HG02642 (cell line): ENCODE data around the gene ME1.
"Not testable (repeated sequence)": the region's sequence is repeated elsewhere in the genome, so short reads cannot be mapped to it uniquely, and the experiment has no call there.

ENCODE experiments used
- ATAC-seq: cut with Tn5 transposase; IDR thresholded peaks from one replicate; pipeline ENCODE4 v1.9.1; 2021; ENCODE audit warnings: mild to moderate bottlenecking; ENCODE audit not compliant: unreplicated experiment, poor library complexity

ME1 gene

DNA sequence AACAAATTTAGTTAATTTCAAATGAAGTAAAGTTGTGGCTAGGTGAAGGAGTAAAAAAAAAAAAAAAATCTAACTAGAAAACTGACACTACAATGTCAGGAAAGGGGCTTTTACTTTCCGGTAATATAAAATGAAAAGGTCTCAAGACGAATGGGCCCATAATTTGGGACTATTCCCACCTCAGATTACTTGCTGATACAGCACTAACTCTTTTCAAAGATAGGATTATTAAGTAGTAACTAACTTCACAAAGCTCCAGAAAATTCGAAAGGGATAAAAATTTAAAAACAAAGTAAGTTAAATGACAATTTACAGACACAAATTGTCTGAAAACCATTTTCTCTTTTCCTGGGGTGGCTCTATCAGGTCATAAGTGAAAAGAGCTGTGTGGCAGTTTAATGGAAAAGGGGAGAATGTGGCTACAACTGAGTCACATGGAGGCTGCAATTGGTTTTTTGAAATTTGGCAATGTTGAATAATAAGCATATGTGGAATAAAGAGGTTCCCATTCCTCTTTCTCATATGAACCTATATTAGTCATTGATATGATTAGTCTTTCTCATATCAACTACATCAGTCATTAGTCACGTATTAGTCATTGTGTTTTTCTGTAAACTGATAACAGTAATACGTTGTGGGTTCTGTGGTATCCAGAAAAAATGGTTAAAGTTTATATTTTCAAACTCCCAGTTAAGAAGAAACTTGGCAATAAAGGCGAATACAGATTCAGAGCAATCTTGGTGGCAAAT lies 159.7 kb downstream of the ME1 start:
- no peak for ATAC-seq

DNA sequence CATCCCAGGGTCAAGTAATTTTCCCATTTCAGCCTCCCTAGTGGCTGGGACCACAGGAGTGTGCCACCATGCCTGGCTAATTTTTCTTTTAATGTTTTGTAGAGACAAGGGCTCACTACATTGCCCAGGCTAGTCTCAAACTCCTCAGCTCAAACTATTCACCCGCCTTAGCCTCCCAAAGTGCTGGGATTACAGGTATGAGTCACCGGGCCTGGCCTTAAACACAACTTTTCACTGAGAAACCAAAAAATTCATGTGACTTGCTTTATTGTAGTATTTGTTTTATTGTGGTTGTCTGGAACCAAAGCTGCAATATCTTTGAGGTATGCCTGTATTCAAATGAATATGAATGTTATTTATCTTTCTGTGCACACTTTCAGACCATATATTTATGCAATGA lies 165.5 kb downstream of the ME1 start:
- ATAC-seq: no peak

DNA sequence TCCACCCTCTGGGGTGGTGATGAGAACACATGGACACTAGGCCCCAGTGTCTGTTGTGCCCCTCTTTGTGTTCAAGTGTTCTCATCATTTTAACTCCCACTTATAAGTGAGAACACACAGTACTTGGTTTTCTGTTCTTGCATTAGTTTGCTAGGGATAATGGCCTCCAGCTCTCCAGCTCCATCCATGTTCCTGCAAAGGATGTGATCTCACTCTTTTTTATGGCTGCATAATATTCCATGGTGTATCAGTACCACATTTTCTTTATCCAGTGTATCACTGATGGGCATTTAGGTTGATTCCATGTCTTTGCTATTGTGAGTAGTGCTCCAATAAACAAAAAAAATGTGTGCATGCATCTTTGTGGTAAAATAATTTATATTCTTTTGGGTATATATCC lies 170.3 kb downstream of the ME1 start:
- ATAC-seq: no peak

DNA sequence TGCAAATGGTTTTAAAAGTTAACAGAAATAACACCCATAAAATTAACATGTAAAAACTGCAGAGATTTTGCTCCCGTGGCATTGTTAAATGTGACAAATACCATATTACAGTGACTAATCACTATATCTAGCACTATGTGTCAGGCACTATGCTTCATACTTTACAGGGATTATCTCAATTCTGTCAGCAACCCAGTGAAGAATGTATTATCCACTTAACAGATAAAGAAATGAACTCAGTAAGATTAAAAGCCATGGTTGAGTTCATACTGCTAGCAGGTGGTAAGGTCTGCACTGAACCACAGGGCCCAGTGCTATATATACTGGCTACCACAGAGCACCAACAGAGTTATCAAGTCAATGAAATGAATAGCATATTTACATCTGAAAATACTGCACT lies 172.3 kb downstream of the ME1 start:
- no peak for ATAC-seq

DNA sequence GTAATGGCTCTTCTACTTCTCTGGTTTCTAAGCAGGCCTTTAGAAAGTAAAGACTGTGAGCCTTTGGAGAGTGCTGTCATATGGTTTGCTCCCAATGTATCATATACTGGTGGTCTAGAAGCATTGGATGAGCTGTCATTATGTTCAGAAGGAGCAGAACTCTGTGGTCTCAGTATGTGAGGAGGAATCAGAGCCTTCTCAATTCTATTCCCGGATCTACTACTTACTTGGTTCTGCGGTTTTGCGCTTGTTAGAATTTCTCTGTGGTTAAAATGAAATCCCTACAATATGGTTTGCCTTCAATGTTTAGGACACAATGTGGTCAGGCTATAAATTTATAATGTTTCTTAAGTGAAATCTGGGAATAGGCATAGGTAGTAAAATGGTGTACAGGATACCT lies 173.1 kb downstream of the ME1 start:
- ATAC-seq: no peak

DNA sequence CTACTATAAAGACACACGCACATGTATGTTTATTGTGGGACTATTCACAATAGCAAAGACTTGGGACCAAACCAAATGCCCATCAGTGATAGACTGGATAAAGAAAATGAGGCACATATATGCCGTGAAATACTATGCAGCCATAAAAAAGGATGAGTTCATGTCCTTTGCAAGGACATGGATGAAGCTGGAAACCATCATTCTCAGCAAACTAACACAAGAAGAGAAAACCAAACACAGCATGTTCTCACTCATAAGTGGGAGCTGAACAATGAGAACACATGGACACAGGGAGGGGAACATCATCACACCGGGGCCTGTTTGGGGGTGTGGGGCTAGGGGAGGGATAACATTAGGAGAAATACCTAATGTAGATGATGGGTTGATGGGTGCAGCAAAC lies 174.1 kb downstream of the ME1 start:
- not testable (repeated sequence) for ATAC-seq

DNA sequence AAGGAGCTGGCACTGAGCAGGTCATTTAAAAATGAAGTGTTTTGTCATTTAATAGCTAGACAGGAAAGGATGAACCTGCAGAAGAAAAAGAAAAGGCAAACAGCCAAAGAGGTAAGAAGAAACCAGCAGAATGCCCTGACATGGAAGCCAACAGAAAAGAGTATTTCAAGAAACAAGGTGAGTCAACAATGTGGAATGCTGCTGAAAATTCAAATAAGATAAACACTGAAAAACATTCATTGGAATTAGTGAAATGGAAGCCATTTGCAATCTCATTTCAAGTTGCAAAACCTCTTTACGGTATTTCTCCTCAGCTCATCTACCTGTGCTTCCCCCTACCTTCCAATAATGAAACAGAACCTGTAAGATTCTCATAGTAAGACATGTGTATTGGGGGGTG lies 178.1 kb downstream of the ME1 start:
- ATAC-seq: no peak

DNA sequence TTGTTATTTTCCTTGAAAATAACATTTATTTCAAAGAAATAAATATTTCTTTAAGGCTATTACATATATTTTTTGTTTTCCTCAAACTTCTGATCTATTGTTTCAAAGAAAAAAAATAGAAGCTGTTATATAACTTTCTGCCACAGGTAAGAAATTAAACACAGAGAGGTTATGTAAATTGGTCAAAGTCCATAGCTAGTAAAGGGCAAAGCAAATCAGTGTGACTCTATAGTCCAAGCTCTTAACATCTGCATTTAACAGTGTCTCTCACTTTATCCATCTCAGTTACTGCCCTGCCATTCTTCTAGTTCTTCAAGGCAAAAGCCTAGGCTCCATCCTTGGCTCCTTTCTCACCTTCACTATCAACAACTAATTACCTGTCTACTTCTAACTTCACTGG lies 180.6 kb downstream of the ME1 start:
- no peak for ATAC-seq

DNA sequence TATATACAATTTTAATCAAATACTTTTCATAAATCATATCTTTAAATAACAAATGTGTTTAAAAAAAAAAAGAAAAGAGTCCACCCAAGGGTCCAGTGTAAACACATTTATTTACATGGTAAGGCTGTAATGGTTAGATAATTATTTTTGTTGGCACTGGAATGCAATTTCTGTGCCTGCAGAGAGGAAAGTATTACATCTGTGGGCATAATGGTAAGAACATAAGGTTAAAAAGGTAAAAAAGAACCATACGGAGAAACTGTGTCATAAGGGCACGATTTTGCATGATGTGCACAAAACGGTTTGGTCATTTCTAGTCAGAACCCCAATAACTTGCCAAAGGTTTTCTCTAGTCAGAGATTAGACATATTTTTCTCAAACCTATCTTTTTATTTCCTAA lies 183.4 kb downstream of the ME1 start:
- ATAC-seq: no peak

DNA sequence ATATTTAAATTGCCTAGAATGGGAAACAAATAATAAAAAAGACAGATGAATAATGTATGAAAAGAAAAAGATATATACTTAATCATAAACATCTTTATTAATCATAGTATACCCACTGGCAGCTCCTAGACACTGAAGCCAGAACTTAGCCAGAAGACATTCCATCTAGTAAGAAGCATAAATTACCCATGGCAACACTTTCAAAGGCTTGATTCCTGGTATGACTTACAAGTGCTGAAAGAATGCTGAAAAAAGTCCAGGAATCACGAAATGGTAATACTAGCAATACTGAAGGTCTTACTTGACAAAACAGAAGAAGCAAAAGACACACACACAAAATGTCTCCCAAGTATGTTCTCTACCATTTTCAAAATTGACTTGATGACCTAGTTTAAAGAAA lies 199.7 kb downstream of the ME1 start:
- no peak for ATAC-seq

DNA sequence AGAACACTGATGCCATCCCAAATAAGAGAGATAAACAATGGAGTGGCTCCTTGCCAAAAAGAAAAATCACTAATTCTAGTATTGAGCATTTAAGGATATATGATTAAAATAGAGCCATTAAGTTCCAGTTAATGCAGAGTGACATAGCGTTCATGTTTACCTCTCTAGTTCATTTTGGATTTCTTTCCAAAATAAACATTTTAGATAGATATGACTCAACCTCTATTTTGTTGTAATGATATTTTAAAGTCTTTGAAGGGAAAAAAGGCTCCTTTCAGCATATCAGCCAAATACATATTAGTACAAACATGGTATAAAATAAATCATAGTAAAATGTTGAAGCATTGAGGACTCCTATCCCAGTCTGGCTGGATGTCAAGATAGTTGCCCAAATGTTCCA lies 204.3 kb downstream of the ME1 start:
- no peak for ATAC-seq

DNA sequence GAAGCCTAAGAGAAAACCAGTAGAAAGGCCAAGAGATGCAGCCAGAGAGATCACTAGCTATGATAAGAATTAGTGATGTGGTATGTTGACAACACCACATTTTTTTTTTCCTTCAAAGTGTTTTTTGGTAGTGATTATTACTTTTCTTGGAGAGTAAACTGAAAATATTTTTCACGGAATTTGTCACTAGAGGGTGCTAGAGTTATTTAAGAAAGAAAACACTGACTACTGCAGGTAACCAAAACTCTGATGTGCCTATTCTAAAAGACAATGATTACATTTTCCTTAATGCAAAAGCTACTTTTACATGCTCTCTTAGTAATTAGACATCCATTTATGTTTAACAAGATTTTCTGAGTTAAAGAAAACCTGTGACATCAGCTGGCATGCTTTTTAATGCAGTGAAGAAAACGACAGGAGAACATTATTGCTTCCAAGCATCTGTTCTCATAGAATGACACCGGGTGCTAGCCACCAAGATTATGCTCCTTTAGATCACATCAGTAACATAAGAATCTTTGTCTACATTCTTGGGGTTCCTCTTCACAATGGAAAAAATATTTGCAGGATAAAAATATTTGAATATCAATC lies 208.9 kb downstream of the ME1 start:
- ATAC-seq: no peak

DNA sequence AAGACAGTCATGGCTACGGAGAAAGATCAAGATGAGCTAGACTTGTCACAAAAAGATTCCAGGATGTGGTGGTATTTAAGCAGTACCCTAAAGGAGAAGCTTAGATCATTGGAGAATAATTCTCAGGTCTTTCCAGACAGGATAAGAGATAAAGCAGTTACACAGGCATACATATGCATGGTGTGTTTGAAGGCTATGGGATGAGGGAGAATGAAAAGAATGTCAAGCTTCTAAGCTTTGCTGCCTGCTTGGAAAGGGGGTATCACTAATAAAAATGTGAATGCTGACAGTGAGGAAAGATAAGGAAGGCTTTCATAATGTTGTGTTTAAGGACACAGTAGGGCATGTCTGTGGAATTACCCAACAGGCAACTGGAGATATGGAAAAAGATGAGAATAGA lies 209.6 kb downstream of the ME1 start:
- ATAC-seq: no peak

DNA sequence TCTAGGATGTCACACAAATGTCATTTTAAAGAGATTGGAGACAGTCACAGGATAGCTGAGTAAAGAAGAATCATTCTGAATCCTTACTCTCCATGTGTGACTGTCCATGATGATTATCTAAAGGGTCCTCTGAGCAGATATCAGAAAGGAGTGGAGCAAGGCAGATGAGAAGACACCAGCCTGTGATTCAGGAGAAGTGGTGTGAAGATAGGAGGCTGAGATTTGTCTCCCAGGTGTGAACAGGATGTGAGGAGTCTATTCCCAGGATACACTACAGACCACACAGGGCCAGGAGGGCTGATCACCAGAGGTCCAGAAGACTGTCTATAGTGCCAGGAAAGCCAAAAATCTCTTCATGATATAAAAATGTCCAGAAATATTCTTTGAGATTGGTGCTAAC lies 210.7 kb downstream of the ME1 start:
- no peak for ATAC-seq

DNA sequence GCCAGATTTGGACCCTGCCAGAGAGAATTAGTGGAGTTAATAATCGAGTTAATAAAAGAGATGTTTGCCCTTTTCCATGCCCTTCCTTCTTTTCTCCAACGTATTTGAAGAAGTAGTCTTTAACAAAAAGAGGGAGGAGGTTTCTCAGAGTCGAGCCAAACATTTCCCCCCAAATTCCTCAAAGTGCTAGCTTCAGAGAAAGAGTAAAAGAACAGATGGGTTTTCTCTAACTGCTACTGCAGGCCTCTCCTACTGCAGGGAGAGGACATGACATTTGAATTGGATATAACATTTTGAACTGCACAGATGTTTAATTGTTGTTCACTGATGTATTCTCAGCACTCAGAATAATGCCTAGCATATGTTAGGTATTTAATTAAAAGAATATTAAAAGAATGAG lies 212.2 kb downstream of the ME1 start:
- no peak for ATAC-seq

DNA sequence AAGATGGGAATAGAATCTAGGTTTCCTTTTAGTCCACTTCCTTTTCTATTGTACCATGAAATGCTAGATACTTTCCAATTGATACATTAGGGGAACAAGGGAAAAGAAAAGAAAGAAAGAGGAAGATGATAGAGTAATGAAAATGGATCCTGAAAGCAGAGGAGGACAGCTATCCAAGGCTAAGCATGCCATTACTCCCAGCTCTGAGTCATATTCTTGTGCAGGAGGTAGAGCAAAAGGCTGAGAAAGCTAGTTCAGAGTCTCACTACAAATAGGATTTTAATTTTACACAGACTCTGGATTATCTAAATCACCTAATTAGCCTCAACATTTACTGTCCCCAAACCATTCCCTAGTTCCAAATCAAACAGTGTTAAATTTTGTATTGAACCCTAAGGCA lies 214.0 kb downstream of the ME1 start:
- no peak for ATAC-seq

DNA sequence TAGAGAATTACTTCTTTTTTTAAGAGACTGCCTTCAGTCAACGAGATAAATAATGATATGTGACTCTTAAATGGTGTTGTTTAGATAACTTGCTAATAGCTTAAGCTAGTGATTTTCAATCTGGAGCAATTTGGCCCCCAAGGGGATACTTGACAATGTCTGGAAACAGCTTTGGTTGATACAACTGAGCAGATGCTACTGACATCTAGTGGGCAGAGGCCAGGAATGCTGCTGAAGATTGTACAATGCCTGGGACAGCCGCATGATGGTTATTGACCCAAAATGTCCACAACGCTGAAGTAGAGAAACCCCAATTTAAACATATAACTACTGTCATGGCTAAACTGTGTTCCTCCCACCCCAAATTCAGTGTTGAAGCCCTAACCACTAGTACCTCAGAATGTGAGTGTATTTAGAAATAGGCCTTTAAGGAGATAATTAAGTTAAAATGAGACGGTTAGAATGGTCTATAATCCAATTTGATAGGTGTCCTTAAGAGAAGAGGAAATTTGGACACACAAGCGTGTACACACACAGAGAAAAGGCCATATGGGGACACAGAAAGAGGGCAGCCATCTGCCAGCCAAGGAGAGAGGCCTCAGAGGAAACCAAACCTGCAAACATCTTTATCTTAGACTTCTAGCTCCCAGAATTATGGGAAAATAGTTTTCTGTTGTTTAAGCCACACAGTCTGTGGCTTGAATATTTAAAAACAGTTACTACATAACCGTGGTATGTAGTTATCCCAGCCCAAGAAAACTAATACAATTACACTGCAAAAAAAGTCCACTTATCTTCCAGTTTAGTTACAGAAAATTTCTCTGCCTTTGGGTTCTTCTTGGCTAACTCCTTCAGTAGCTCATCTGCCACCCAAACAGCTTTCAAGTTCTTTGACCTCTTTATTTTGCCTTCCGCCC lies 215.5 kb downstream of the ME1 start:
- ATAC-seq: peak; percentile 99

DNA sequence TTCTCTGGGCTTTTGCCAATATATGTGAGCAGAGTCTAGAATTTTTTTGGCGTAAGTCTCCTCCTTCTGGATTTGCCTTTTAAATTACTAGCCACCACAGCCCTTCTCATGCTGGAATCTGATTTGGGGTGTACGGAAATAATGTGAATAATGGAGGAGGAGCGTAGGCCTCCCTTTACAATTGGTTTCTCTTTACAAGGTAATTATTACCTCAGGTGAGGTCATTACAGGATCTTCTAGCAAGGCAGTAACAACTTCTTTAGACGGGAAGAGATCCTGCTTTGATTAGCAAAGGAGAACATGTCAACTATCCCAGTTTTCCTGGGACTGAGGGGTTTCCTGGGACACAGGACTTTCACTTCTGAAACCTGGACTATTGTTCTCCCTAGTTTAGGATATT lies 228.8 kb downstream of the ME1 start:
- no peak for ATAC-seq

DNA sequence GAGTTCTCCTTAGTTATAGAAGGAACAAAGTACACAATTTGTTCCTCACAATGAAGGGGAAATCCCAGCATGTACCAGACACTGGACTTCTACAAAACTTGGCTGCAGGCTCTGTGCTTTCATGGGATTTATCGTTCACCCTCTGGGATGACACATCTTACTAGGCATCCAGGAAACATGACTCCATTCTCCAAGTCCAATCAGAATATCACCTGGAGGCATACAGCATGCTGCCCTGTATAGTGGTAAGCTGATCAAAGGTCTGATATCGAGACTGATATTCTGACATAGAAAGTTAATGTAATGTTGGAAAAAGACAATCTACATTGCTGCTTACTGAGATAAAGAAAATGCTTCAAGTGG lies 231.0 kb downstream of the ME1 start:
- no peak for ATAC-seq

DNA sequence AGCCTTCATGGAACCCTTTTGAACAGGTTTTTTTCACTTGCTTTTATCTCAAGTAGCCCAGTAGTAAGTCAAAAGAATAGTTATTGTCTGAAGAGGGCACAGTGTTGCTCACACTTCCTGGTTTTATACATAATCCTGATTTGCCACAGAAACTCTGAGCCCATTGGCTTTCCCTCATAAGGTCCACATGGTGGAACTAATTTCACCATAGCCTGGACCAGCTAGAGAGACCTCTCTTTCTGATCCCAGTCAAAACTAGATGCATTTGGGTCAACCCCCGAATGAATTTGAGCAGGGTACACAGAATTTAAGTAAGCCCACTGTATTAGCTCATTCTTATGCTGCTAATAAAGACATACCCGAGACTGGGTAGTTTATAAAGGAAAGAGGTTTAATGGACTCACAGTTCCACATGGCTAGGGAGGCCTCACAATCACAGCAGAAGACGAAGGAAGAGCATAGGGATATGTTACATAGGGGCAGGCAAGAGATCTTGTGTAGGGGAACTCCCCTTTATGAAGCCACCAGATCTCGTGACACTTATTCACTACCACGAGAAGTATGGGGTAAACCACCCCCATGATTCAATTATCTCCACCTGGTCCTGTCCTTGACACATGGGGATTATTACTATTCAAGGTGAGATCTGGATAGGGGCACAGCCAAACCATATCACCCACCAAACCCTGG lies 231.5 kb downstream of the ME1 start:
- peak; percentile 52 for ATAC-seq
